GM21619 (cell line): Measurements from ENCODE around the gene SP3.
A peak's percentile ranks its signal among the peaks of the same experiment; 100 is the strongest.

Experiments
- ATAC-seq: cut with Tn5 transposase; IDR thresholded peaks from one replicate; pipeline ENCODE4 v1.9.1; 2021; ENCODE audit not compliant: unreplicated experiment

SP3 gene

DNA sequence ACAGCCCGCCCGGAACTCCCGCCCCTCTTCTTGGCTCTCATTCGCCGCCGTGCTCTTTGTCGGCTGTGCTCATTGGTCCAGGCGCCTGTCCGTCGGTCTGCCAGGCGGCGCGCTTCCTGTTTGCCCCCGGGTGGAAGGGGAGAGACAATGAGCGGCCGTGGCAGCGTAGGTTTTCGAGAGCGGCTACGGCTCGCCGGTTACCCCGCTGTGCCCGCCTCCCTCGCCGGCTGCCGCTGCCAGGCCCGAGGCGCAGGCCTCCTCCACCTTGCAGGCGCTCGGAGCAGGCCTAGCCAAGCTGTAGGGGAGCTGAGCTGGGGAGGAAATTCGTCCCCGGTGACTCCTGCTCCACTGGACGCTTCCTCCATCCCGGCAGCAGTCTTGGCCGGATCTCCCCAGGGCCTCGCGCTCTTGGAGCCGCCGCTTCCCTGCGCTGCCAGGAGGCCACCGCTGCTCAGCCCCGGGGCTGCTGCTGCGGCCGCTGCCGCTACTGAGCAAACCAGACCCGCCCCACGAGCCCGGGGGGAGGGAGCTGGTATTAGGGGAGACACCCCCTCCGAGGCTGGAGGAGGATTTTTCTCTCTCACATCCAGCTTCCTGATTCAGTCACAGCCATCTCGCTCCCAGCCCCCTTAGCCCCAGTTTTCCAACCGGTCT, at the start of gene SP3:
SP3 (minus strand) TSS at position 2 of the 654 bp plus-strand sequence. CDS start 202 bp downstream, outside the sequence.
- peak; percentile 71 for ATAC-seq

GRCh38 chr2:174014699-174015070, 49.5 kb upstream of the SP3 start:
- ATAC-seq: no peak

DNA sequence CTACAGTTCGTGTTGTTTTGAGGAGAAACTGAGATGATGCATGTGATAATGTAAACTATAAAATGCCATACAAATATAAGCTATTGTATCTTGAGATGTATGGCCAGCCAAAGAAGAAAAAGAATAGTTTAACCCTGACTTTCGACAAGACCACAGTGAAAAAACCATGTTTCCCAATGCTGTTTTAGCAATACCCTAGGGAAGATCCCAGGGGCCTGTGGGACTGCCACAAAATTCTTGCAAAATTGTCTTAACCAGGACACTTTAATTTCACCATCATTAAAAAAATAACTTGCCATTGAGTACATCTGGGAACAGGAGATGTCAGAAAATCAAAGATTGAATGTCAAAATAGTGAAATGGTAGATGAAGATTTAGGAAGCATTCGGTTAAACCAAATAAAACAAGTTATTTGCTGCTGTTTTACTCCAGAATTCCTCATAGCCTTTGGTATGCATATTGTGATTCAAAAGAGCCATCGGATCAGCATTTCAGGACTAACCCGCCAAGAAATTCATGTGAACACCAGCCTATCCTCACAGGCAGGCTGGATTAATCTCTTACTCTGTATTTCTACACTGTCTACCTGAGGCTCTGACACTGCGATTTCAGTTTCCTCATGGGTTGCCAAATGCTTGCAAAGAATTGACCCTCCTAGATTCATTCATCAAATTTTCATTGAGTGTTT, 49.0 kb upstream of the SP3 start:
- no peak for ATAC-seq

DNA sequence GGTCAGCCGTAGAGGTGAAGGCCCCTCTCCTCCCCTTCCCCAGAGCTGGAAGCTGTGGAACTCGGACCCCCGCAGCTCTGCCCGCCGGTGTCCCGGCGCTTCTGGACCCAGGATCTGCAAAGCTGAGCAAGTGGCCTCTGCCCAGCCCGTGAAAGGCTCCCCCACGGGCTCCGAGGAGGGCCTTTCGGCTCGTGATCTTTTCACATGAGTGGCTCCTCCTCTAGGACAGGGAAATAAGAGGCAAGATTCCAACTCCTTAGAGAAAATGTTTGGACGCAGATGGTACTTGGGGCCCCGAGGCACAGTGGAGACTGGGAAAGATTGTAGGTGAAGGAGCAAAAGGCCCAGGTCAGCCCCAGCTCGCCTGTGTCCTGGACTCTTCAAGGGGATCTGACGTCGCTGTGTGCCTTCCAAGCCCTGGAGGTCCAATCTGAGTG, 48.2 kb upstream of the SP3 start:
- ATAC-seq: no peak

- no peak for ATAC-seq
Observed at GRCh38 chr2:174012347-174013314, 47.5 kb upstream of the SP3 start.

DNA sequence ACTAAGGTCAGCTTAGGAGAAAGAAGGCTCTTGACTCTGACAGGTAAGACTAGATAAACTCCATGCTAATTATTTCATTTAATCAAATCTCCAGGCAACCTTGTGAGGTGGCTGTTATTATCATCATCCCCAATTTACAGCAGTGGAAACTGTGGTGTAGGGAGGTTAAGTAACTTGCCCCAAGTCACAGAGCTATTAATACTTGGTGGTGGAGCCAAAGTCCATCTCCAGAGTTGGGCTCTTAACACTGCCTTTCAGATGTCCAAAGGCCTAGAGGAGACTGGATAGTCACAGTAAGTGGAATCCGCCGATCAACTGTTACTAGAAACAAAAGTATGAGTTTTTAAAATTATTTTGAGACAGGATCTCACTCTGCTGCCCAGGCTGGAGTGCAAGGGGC, 46.6 kb upstream of the SP3 start:
- ATAC-seq: no peak

GRCh38 chr2:174011173-174011572, 46.0 kb upstream of the SP3 start:
- no peak for ATAC-seq

- no peak for ATAC-seq
Observed at GRCh38 chr2:174009488-174010223, 44.5 kb upstream of the SP3 start.

- no peak for ATAC-seq
Observed at GRCh38 chr2:174008720-174009119, 43.5 kb upstream of the SP3 start.

DNA sequence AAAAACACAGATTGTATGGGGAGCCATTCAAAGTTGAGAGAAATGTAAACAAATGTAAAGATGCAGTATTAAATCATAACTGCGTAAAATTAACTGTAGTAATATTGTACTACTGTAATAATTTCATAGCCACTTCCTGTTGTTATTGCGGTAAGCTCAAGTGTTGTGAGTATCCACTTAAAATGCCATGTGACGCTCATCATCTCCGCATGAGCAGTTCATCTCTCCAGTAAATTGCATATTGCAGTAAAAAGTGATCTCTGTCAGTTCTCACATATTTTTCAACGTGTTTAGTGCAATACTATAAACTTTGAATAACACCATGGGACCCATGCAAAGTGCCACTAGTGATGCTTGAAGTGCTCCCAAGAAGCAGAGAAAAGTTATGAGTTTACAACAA, 41.8 kb upstream of the SP3 start:
- ATAC-seq: no peak

- no peak for ATAC-seq
Observed at GRCh38 chr2:174005801-174006419, 40.7 kb upstream of the SP3 start.

- peak; percentile 94 for ATAC-seq
Observed at GRCh38 chr2:174004905-174005605, 39.9 kb upstream of the SP3 start.

DNA sequence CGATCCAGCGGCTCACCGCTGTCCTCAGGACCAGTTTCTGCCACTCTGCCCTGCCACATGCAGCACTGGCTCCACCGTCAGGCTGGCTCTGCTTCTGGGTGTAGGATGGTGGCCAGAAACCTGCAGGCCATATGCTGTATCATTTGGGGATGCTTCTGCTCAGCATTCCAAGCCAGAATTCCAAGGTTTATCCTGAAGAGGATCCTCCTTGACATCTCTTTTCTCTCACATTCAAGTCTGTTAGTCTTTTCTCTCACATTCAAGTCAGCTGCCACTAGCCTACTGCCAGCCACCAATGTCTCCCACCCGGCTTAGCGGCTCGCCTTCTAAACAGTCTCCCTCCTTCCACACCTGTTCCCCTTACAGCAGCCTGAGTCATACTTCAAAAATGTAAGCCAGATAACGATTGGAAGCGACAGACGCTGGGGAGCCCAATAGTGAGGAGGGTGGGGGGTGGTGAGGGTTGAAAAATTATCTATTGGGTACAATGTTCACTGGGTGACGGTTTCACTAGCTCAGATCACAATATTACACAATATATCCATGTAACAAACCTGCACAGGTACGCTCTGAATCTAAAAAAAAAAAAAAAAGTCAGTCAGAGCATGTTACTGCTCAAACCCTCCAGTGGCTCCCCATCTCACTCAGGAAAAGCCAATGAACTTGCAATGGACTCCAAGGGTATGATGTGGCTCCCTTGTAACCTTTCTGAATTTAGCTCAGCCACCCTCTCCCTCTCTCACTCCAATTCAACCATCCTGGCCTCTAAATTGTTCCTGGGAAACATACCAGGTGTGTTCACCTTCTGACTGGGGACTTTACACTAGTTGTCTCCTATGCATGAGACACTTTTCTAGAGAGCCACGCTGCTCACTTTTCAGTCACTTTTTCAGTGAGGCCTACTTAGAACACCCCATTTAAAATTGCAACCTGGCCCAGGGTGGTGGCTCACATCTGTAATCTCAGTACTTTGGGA, 38.8 kb upstream of the SP3 start:
- no peak for ATAC-seq

DNA sequence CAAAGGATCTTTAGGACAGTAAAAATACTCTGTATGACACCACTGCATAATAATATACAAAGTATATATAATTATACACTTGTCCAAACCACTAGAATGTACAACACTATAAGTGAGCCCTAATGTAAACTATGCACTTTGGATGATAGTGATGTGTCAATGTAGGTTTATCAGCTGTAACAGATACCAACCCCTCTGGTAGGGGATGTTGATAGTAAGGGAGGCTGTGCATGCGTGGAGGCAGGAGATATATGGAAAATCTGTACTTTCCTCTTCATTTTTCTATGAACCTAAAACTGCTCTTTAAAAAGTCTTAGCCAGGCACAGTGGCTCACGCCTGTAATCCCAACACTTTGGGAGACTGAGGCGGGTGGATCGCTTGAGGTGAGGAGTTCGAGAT, 37.5 kb upstream of the SP3 start:
- ATAC-seq: no peak

GRCh38 chr2:174001107-174001506, 35.9 kb upstream of the SP3 start:
- ATAC-seq: no peak

DNA sequence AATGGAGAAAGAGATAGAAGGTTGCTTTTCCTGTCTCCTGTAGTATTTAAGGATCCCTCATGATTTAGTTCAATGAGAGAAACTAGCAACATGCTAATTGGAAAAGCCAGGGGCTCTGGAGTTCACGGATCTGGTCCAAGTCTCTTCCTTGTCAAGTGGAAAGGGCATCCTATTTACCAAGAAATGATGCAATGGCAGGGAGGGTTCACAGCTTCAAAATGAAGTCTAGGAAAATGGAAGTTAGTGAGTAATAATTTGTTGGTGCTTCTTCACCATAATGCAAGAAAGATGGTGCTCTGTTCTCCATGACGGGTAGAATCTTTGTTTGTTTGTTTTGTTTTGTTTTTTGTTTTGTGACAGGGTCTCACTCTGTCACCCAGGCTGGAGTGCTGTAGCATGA, 34.6 kb upstream of the SP3 start:
- ATAC-seq: no peak

GRCh38 chr2:173999272-173999671, 34.1 kb upstream of the SP3 start:
- no peak for ATAC-seq

DNA sequence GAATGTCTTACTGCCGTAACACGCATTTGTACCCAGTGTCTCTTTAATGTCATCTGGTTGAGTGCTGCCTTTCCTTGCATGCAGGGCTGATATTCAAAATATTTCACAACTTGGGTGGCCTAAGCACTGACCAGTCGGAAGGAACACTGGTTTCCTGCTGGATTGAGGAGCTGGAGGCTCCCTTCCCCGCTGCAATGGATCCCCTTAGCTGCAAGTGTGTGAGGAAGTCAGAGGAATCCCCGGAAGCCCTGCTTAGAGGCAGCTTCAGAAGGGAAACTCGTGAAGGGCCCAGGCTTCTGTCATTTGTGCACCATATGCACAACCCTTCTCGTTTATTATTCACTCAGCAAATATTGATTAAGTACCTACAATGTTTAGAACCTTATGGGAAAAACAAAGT, 33.2 kb upstream of the SP3 start:
- ATAC-seq: no peak

GRCh38 chr2:173997753-173998152, 32.6 kb upstream of the SP3 start:
- no peak for ATAC-seq
